ENCODE measurements around the gene LAMA5.

Gene LAMA5

GRCh38 chr20:62301111-62301668 is 65.9 kb downstream of the LAMA5 start:
- H3K4me1 ChIP-seq (ENCODE audit: control insufficient read depth, insufficient read depth, low read length): peaks cover 8% of the 10 kb centered on the region
- no peak overlapping the region for H3K27ac ChIP-seq (ENCODE audit: insufficient read depth, low read depth, low read length, poor library complexity, severe bottlenecking)
- WGBS, 2 experiments: 92 to 95% methylated on average over 11 of the region's 11 CpGs
- H3K4me3 ChIP-seq (ENCODE audit: insufficient read depth, low read depth, low read length): no peak overlapping the region
- H3K27me3 ChIP-seq (ENCODE audit: control insufficient read depth, insufficient read depth, low read length, poor library complexity, severe bottlenecking): no peaks in the 10 kb centered on the region
- no peaks in the 10 kb centered on the region for H3K9me3 ChIP-seq (ENCODE audit: control insufficient read depth, low read length)
- peaks cover 7% of the 10 kb centered on the region for H3K36me3 ChIP-seq (ENCODE audit: control insufficient read depth, insufficient read depth, low read length)

- Histone ChIP-seq H3K36me3 (ENCODE audit: control insufficient read depth, insufficient read depth, low read length) (peaks cover 7% of the 10 kb centered on the region), H3K4me1 (ENCODE audit: control insufficient read depth, insufficient read depth, low read length) (peaks cover 8% of the 10 kb centered on the region), H3K9me3 (ENCODE audit: control insufficient read depth, low read length) (no peaks in the 10 kb centered on the region), H3K4me3 (ENCODE audit: insufficient read depth, low read depth, low read length) (no peak overlapping the region), H3K27ac (ENCODE audit: insufficient read depth, low read depth, low read length, poor library complexity, severe bottlenecking) (no peak overlapping the region), H3K27me3 (ENCODE audit: control insufficient read depth, insufficient read depth, low read length, poor library complexity, severe bottlenecking) (no peaks in the 10 kb centered on the region)
- 94% methylated on average over 11 of the region's 11 CpGs for WGBS, 2 experiments
Observed at GRCh38 chr20:62300319-62300718, 66.8 kb downstream of the LAMA5 start.

GRCh38 chr20:62299666-62300236 is 67.4 kb downstream of the LAMA5 start:
- Histone ChIP-seq H3K4me3 (ENCODE audit: insufficient read depth, low read depth, low read length) (no peak overlapping the region), H3K36me3 (ENCODE audit: control insufficient read depth, insufficient read depth, low read length) (peaks cover 8% of the 10 kb centered on the region), H3K27ac (ENCODE audit: insufficient read depth, low read depth, low read length, poor library complexity, severe bottlenecking) (no peak overlapping the region), H3K9me3 (ENCODE audit: control insufficient read depth, low read length) (no peaks in the 10 kb centered on the region), H3K27me3 (ENCODE audit: control insufficient read depth, insufficient read depth, low read length, poor library complexity, severe bottlenecking) (no peaks in the 10 kb centered on the region), H3K4me1 (ENCODE audit: control insufficient read depth, insufficient read depth, low read length) (peaks cover 8% of the 10 kb centered on the region)
- 89 to 91% methylated on average over 12 of the region's 12 CpGs for WGBS, 2 experiments

- Histone ChIP-seq H3K27ac (ENCODE audit: insufficient read depth, low read depth, low read length, poor library complexity, severe bottlenecking) (no peak overlapping the region), H3K4me3 (ENCODE audit: insufficient read depth, low read depth, low read length) (no peak overlapping the region), H3K4me1 (ENCODE audit: control insufficient read depth, insufficient read depth, low read length) (no peaks in the 10 kb centered on the region), H3K27me3 (ENCODE audit: control insufficient read depth, insufficient read depth, low read length, poor library complexity, severe bottlenecking) (no peaks in the 10 kb centered on the region), H3K36me3 (ENCODE audit: control insufficient read depth, insufficient read depth, low read length) (peaks cover 6% of the 10 kb centered on the region), H3K9me3 (ENCODE audit: control insufficient read depth, low read length) (no peaks in the 10 kb centered on the region)
- 91 to 96% methylated on average over 33 of the region's 33 CpGs for WGBS, 2 experiments
Observed at GRCh38 chr20:62298577-62299249, 68.4 kb downstream of the LAMA5 start.

- no peaks in the 10 kb centered on the region for H3K27me3 ChIP-seq (ENCODE audit: control insufficient read depth, insufficient read depth, low read length, poor library complexity, severe bottlenecking)
- H3K9me3 ChIP-seq (ENCODE audit: control insufficient read depth, low read length): no peaks in the 10 kb centered on the region
- no peak overlapping the region for H3K4me3 ChIP-seq (ENCODE audit: insufficient read depth, low read depth, low read length)
- no peaks in the 10 kb centered on the region for H3K4me1 ChIP-seq (ENCODE audit: control insufficient read depth, insufficient read depth, low read length)
- 89 to 90% methylated on average over 29 of the region's 29 CpGs for WGBS, 2 experiments
- H3K27ac ChIP-seq (ENCODE audit: insufficient read depth, low read depth, low read length, poor library complexity, severe bottlenecking): no peak overlapping the region
- H3K36me3 ChIP-seq (ENCODE audit: control insufficient read depth, insufficient read depth, low read length): peaks cover 6% of the 10 kb centered on the region
Observed at GRCh38 chr20:62297449-62298227, 69.5 kb downstream of the LAMA5 start.

- H3K9me3 ChIP-seq (ENCODE audit: control insufficient read depth, low read length): no peaks in the 10 kb centered on the region
- H3K4me1 ChIP-seq (ENCODE audit: control insufficient read depth, insufficient read depth, low read length): no peaks in the 10 kb centered on the region
- no peaks in the 10 kb centered on the region for H3K27me3 ChIP-seq (ENCODE audit: control insufficient read depth, insufficient read depth, low read length, poor library complexity, severe bottlenecking)
- H3K27ac ChIP-seq (ENCODE audit: insufficient read depth, low read depth, low read length, poor library complexity, severe bottlenecking): no peak overlapping the region
- peaks cover 6% of the 10 kb centered on the region for H3K36me3 ChIP-seq (ENCODE audit: control insufficient read depth, insufficient read depth, low read length)
- WGBS, 2 experiments: 95 to 96% methylated on average over 30 of the region's 30 CpGs
- H3K4me3 ChIP-seq (ENCODE audit: insufficient read depth, low read depth, low read length): no peak overlapping the region
Observed at GRCh38 chr20:62296724-62297448, 70.2 kb downstream of the LAMA5 start.

- WGBS, 2 experiments: 95% methylated on average over 17 of the region's 17 CpGs
- no peaks in the 10 kb centered on the region for H3K4me1 ChIP-seq (ENCODE audit: control insufficient read depth, insufficient read depth, low read length)
- no peaks in the 10 kb centered on the region for H3K27me3 ChIP-seq (ENCODE audit: control insufficient read depth, insufficient read depth, low read length, poor library complexity, severe bottlenecking)
- H3K9me3 ChIP-seq (ENCODE audit: control insufficient read depth, low read length): no peaks in the 10 kb centered on the region
- H3K4me3 ChIP-seq (ENCODE audit: insufficient read depth, low read depth, low read length): no peak overlapping the region
- peaks cover 13% of the 10 kb centered on the region for H3K36me3 ChIP-seq (ENCODE audit: control insufficient read depth, insufficient read depth, low read length)
- no peak overlapping the region for H3K27ac ChIP-seq (ENCODE audit: insufficient read depth, low read depth, low read length, poor library complexity, severe bottlenecking)
Observed at GRCh38 chr20:62294516-62294915, 72.6 kb downstream of the LAMA5 start.

GRCh38 chr20:62293946-62294345 is 73.2 kb downstream of the LAMA5 start:
- Histone ChIP-seq H3K36me3 (ENCODE audit: control insufficient read depth, insufficient read depth, low read length) (peaks cover 13% of the 10 kb centered on the region), H3K4me1 (ENCODE audit: control insufficient read depth, insufficient read depth, low read length) (no peaks in the 10 kb centered on the region), H3K27ac (ENCODE audit: insufficient read depth, low read depth, low read length, poor library complexity, severe bottlenecking) (no peak overlapping the region), H3K27me3 (ENCODE audit: control insufficient read depth, insufficient read depth, low read length, poor library complexity, severe bottlenecking) (no peaks in the 10 kb centered on the region), H3K4me3 (ENCODE audit: insufficient read depth, low read depth, low read length) (no peak overlapping the region), H3K9me3 (ENCODE audit: control insufficient read depth, low read length) (no peaks in the 10 kb centered on the region)
- 95 to 96% methylated on average over 9 of the region's 9 CpGs for WGBS, 2 experiments

GRCh38 chr20:62293111-62293784 is 73.9 kb downstream of the LAMA5 start:
- H3K4me3 ChIP-seq (ENCODE audit: insufficient read depth, low read depth, low read length): no peak overlapping the region
- WGBS, 2 experiments: 94% methylated on average over 20 of the region's 20 CpGs
- no peaks in the 10 kb centered on the region for H3K9me3 ChIP-seq (ENCODE audit: control insufficient read depth, low read length)
- peaks cover 13% of the 10 kb centered on the region for H3K36me3 ChIP-seq (ENCODE audit: control insufficient read depth, insufficient read depth, low read length)
- no peaks in the 10 kb centered on the region for H3K27me3 ChIP-seq (ENCODE audit: control insufficient read depth, insufficient read depth, low read length, poor library complexity, severe bottlenecking)
- H3K27ac ChIP-seq (ENCODE audit: insufficient read depth, low read depth, low read length, poor library complexity, severe bottlenecking): no peak overlapping the region
- no peaks in the 10 kb centered on the region for H3K4me1 ChIP-seq (ENCODE audit: control insufficient read depth, insufficient read depth, low read length)

All from ectodermal cell (in vitro differentiated cells).